Pancreas (tissue), 10 donors: ENCODE data around the gene IFNK. TPM values are rescaled to one million over a fixed set of nuclear protein-coding genes. Genes with fewer than 3 reads are reported as not detected.
A peak's percentile ranks its signal among the peaks of the same experiment; 100 is the strongest.

Experiments
- ATAC-seq, 4 donors: fragments of 200-7000 bp; cut with Tn5 transposase; one replicate each; pipeline versions ENCODE4 v1.8.0 to v1.9.1; 2020; ENCODE audit warnings: mild to moderate bottlenecking in 4 of 4, moderate library complexity in 4 of 4
- DNase-seq, 6 donors: peaks; one replicate each; pipeline ENCODE4 v3.0.0-alpha.2; 2020
- FAIRE-seq: peaks from 2 replicates; lab custom pipeline; 2012; peaks lifted over from hg19 to GRCh38; lab: Jason Lieb, UNC
- H3K27ac ChIP-seq, 4 donors: fragments of 200-600 bp; sonication (generic); 1 replicate in 3 of 4; 2 replicates in 1 of 4; pipeline versions ENCODE4 v1.5.0 to v1.8.0; 2020
- H3K27me3 ChIP-seq, 4 donors: fragments of 200-600 bp; one replicate each; pipeline ENCODE4 v1.8.0; 2021
- H3K36me3 ChIP-seq, 3 donors: fragments of 200-600 bp; sonication (generic) in 1 of 3; one replicate each; pipeline versions ENCODE4 v1.5.0 to v1.8.0; 2020 to 2021
- H3K4me1 ChIP-seq, 3 donors: fragments of 200-600 bp; one replicate each; pipeline ENCODE4 v1.8.0; 2021
- H3K4me3 ChIP-seq, 4 donors: fragments of 200-600 bp; sonication (generic) in 2 of 4; one replicate each; pipeline versions ENCODE4 v1.5.0 to v1.8.0; 2020 to 2021
- H3K9me3 ChIP-seq, 4 donors: fragments of 200-600 bp; one replicate each; pipeline ENCODE4 v1.8.0; 2021
- CTCF ChIP-seq, 4 donors: fragments of 200-600 bp; sonication (generic) in 3 of 4; IDR thresholded peaks; one replicate each; pipeline versions ENCODE4 v1.5.0 to v1.8.0; 2021; ENCODE audit warnings: antibody characterized with exemption in 4 of 4
- WGBS, 2 donors: extraction: QIAGEN DNeasy Blood & Tissue Kit; methylation state at CpG; one replicate each; pipeline ENCODE4 v1.1.7; 2013; 5-methylcytosine and 5-hydroxymethylcytosine counted together
- intact Hi-C, 3 donors: fragments of 100-400 bp; cut with DNase I; formaldehyde crosslinking; loops; one replicate each; pipeline versions ENCODE4 v1.11.1 to v1.14.2; 2022
- polyA plus RNA-seq, 2 donors: library from polyadenylated mRNA; stranded (reverse); fragments of 200-250 nt; gene quantifications; one replicate each; pipeline ENCODE4 v1.2.3, GENCODE V29; 2013
- total RNA-seq, 6 donors: library from RNA; stranded (reverse); fragmentation: NEBNext Ultra II Directional in 4 of 6; extraction: Animal tissue kit (Norgen Biotek cat#: 25700) in 4 of 6; gene quantifications; one replicate each; pipeline versions ENCODE4 v1.2.1 to v1.2.4, GENCODE V29; 2021 to 2023
- donor health status: healthy with polysubstance abuse.
- donor health status: DM: no; HTN: no; CAD: no; lungs with moderate emphysema.
- donor health status: DM: no; HTN: no; CAD: no.
- donor health status: control.
- donor health status: control.
- donor health status: Bipolar disorder and iron deficiency.
- donor health status: DM: yes; HTN: yes; CAD: no.
- donor health status: DM: no; HTN: no; CAD: no.
- donor health status: DM: no; HTN: no; CAD: no.
- donor health status: DM: yes; HTN: yes; CAD: no.

The IFNK gene
- total and polyA plus RNA-seq, 8 donors: not detected

GRCh38 chr9:27569406-27569805 is 45.3 kb downstream of the IFNK start:
- peaks cover 0 to 20% (median 13%) of the 10 kb centered on the region in 3 donors for H3K4me1 ChIP-seq
- WGBS, 2 donors: 28 to 57% methylated on average over 2 of the region's 2 CpGs
- no peaks in the 10 kb centered on the region for H3K9me3 ChIP-seq
- no peaks in the 10 kb centered on the region for H3K36me3 ChIP-seq
- no peaks in the 10 kb centered on the region for H3K27me3 ChIP-seq
- H3K27ac ChIP-seq: no peak overlapping the region
- FAIRE-seq (no peak), ATAC-seq (no peak), DNase-seq (no peak)
- intact Hi-C loops: no loop called here
- TF ChIP-seq CTCF (IDR thresholded peaks at IDR 0.05): no peak
- H3K4me3 ChIP-seq: no peak overlapping the region

- ATAC-seq (no peak), DNase-seq (no peak), FAIRE-seq (no peak)
- peaks cover 0 to 21% (median 13%) of the 10 kb centered on the region in 3 donors for H3K4me1 ChIP-seq
- intact Hi-C loops: no loop called here
- 90 to 95% methylated on average over 4 of the region's 4 CpGs for WGBS, 2 donors
- no peaks in the 10 kb centered on the region for H3K27me3 ChIP-seq
- no peaks in the 10 kb centered on the region for H3K9me3 ChIP-seq
- TF ChIP-seq CTCF (IDR thresholded peaks at IDR 0.05): no peak
- no peak overlapping the region for H3K4me3 ChIP-seq
- H3K27ac ChIP-seq: peak overlapping the region in 1 of 4 donors; percentile 95
- H3K36me3 ChIP-seq: no peaks in the 10 kb centered on the region
Measured at GRCh38 chr9:27571011-27571410, 46.9 kb downstream of the IFNK start.

- FAIRE-seq: no peak
- Histone ChIP-seq H3K9me3 (no peaks in the 10 kb centered on the region), H3K27me3 (no peaks in the 10 kb centered on the region), H3K4me3 (peak overlapping the region in 2 of 4 donors; percentile 73 to 82), H3K27ac (peak overlapping the region; percentile 94 to 98 (median 96)), H3K4me1 (peaks cover 0 to 21% (median 13%) of the 10 kb centered on the region in 3 donors), H3K36me3 (no peaks in the 10 kb centered on the region)
- 7 to 15% methylated on average over 3 of the region's 3 CpGs for WGBS, 2 donors
- DNase-seq: no peak
- intact Hi-C loops: no loop called here
- ATAC-seq: peak in 2 of 4 donors; percentile 3 to 10
- no peak for TF ChIP-seq CTCF (IDR thresholded peaks at IDR 0.05)
Measured at GRCh38 chr9:27572061-27572460, 48.0 kb downstream of the IFNK start.

GRCh38 chr9:27572566-27572917 is 48.5 kb downstream of the IFNK start:
- FAIRE-seq (no peak), ATAC-seq (peak; percentile 21 to 50 (median 32)), DNase-seq (peak in 2 of 6 donors; percentile 15 to 45)
- WGBS, 2 donors: 0 to 2% methylated on average over 6 of the region's 6 CpGs
- intact Hi-C loops: no loop called here
- H3K27ac ChIP-seq: peak overlapping the region; percentile 94 to 98 (median 96)
- no peaks in the 10 kb centered on the region for H3K9me3 ChIP-seq
- H3K27me3 ChIP-seq: no peaks in the 10 kb centered on the region
- H3K36me3 ChIP-seq: no peaks in the 10 kb centered on the region
- H3K4me3 ChIP-seq: peak overlapping the region; percentile 61 to 82 (median 76)
- TF ChIP-seq CTCF (IDR thresholded peaks at IDR 0.05): no peak
- H3K4me1 ChIP-seq: peaks cover 0 to 21% (median 13%) of the 10 kb centered on the region in 3 donors

GRCh38 chr9:27572918-27573633 is 49.0 kb downstream of the IFNK start, which contains the start of gene C9orf72:
TSS of gene C9orf72 (minus strand) at chr9:27573481. CDS start at chr9:27567120, 6,361 bp downstream.
- Histone ChIP-seq H3K27me3 (no peaks in the 10 kb centered on the region), H3K4me1 (peaks cover 0 to 21% (median 13%) of the 10 kb centered on the region in 3 donors), H3K36me3 (no peaks in the 10 kb centered on the region), H3K27ac (peak within 1 kb of the TSS; percentile 94 to 98 (median 96)), H3K9me3 (no peaks in the 10 kb centered on the region), H3K4me3 (peak within 1 kb of the TSS; percentile 61 to 82 (median 76))
- 0 to 1% methylated on average over 67 to 72 of the region's 72 CpGs for WGBS, 2 donors
- intact Hi-C loops: no loop called here
- DNase-seq (peak; percentile 75 to 93 (median 84)), ATAC-seq (peak; percentile 90 to 96 (median 92)), FAIRE-seq (no peak)
- no peak for TF ChIP-seq CTCF (IDR thresholded peaks at IDR 0.05)
